ENCODE results near the gene RPAIN.
A peak's percentile ranks its signal among the peaks of the same experiment; 100 is the strongest.
"Not testable (repeated sequence)": the region's sequence is repeated elsewhere in the genome, so short reads cannot be mapped to it uniquely, and the experiment has no call there.

RPAIN gene

GRCh38 chr17:5430413-5430999 lies 10.5 kb downstream of the RPAIN start:
- no peak for TF ChIP-seq CTCF (IDR thresholded peaks at IDR 0.05; ENCODE audit: unreplicated experiment in 3 of 3)
- no peak overlapping the region for H3K4me3 Mint-ChIP-seq
- H3K4me1 Mint-ChIP-seq = peaks cover 3% of the 10 kb centered on the region
- H3K9me3 Mint-ChIP-seq = no peaks in the 10 kb centered on the region
- peaks cover 80% of the 10 kb centered on the region for H3K36me3 Mint-ChIP-seq (ENCODE audit: low read depth)
- H3K27me3 Mint-ChIP-seq (ENCODE audit: low read depth) = no peaks in the 10 kb centered on the region
- H3K27ac Mint-ChIP-seq = no peak overlapping the region

GRCh38 chr17:5431234-5431633 lies 11.3 kb downstream of the RPAIN start:
- not testable (repeated sequence) for H3K4me3 Mint-ChIP-seq; H3K27ac Mint-ChIP-seq; H3K4me1 Mint-ChIP-seq; H3K9me3 Mint-ChIP-seq; H3K27me3 Mint-ChIP-seq (ENCODE audit: low read depth)
- peaks cover 76% of the 10 kb centered on the region for H3K36me3 Mint-ChIP-seq (ENCODE audit: low read depth)

GRCh38 chr17:5431949-5432556 lies 12.1 kb downstream of the RPAIN start:
- H3K27ac Mint-ChIP-seq = no peak overlapping the region
- TF ChIP-seq CTCF (IDR thresholded peaks at IDR 0.05; ENCODE audit: unreplicated experiment in 3 of 3) = no peak
- no peak overlapping the region for H3K4me3 Mint-ChIP-seq
- H3K27me3 Mint-ChIP-seq (ENCODE audit: low read depth) = no peaks in the 10 kb centered on the region
- H3K36me3 Mint-ChIP-seq (ENCODE audit: low read depth) = peaks cover 80% of the 10 kb centered on the region
- no peaks in the 10 kb centered on the region for H3K9me3 Mint-ChIP-seq
- H3K4me1 Mint-ChIP-seq = peaks cover 7% of the 10 kb centered on the region

- no peak for TF ChIP-seq CTCF (IDR thresholded peaks at IDR 0.05; ENCODE audit: unreplicated experiment in 3 of 3)
- Mint-ChIP-seq H3K9me3 (no peaks in the 10 kb centered on the region), H3K27ac (no peak overlapping the region), H3K27me3 (ENCODE audit: low read depth) (no peaks in the 10 kb centered on the region), H3K4me1 (peaks cover 28% of the 10 kb centered on the region), H3K4me3 (peak overlapping the region in 2 of 3 experiments; percentile 57 to 68), H3K36me3 (ENCODE audit: low read depth) (peaks cover 66% of the 10 kb centered on the region)
Measured at GRCh38 chr17:5434984-5435383, 15.0 kb downstream of the RPAIN start.

GRCh38 chr17:5435781-5436315 lies 15.9 kb downstream of the RPAIN start:
- not testable (repeated sequence) for H3K27me3 Mint-ChIP-seq (ENCODE audit: low read depth); H3K9me3 Mint-ChIP-seq; H3K27ac Mint-ChIP-seq
- peak overlapping the region; percentile 74 to 80 (median 78) for H3K4me3 Mint-ChIP-seq
- H3K36me3 Mint-ChIP-seq (ENCODE audit: low read depth) = peaks cover 61% of the 10 kb centered on the region
- peaks cover 28% of the 10 kb centered on the region for H3K4me1 Mint-ChIP-seq

GRCh38 chr17:5437721-5438317 lies 17.8 kb downstream of the RPAIN start:
- H3K4me1 Mint-ChIP-seq = peaks cover 28% of the 10 kb centered on the region
- no peak for TF ChIP-seq CTCF (IDR thresholded peaks at IDR 0.05; ENCODE audit: unreplicated experiment in 3 of 3)
- peaks cover 47% of the 10 kb centered on the region for H3K36me3 Mint-ChIP-seq (ENCODE audit: low read depth)
- H3K27ac Mint-ChIP-seq = peak overlapping the region; percentile 55 to 71 (median 70)
- no peaks in the 10 kb centered on the region for H3K9me3 Mint-ChIP-seq
- H3K27me3 Mint-ChIP-seq (ENCODE audit: low read depth) = no peaks in the 10 kb centered on the region
- peak overlapping the region; percentile 78 to 89 (median 83) for H3K4me3 Mint-ChIP-seq
